HepG2 (cell line): ENCODE measurements around the gene PROKR1. TPM values are rescaled to one million over a fixed set of nuclear protein-coding genes. Genes with fewer than 3 reads are reported as not detected.

Source experiments
- ZNF407 ChIP-seq: sonication (generic); formaldehyde crosslinking; IDR thresholded peaks from one replicate; pipeline ENCODE4 v1.5.1; 2020; ENCODE audit warnings: mild to moderate bottlenecking, missing genetic modification reagents; ENCODE audit errors: not compliant biosample characterization
- ZNF777 ChIP-seq: sonication (generic); formaldehyde crosslinking; IDR thresholded peaks from 2 replicates; pipeline ENCODE4 v1.4.0; 2020; ENCODE audit warnings: missing genetic modification reagents
- polyA plus RNA-seq, 8 experiments: library from polyadenylated mRNA; depleted of rRNA in 3 of 8; stranded (reverse) in 7 of 8; unstranded in 1 of 8; fragments of >200 nt; fragmentation: Illumina TruSeq in 4 of 8; extraction: Trizol in 4 of 8; gene quantifications; 2 replicates each; pipeline versions ENCODE4 v1.2.1 to v1.2.3, GENCODE V29; 2011 to 2016; ENCODE audit warnings: low read depth in 4 of 8, missing spikeins in 1 of 8, mixed read lengths in 1 of 8; ENCODE audit not compliant: insufficient read depth in 1 of 8
- total RNA-seq, 5 experiments: library from RNA; depleted of rRNA; stranded (reverse); fragments of >200 nt; fragmentation: Illumina TruSeq; extraction: Trizol; gene quantifications; 2 replicates each; pipeline ENCODE4 v1.2.3, GENCODE V29; 2016; ENCODE audit warnings: low read depth in 1 of 5
- TF ChIP-seq, protein P1 (sequence below), 2 experiments: sonication (generic) in 1 of 2; formaldehyde crosslinking in 1 of 2; IDR thresholded peaks; 2 replicates each; pipeline versions ENCODE4 v1.6.1 to v1.9.0; 2014 to 2022; ENCODE audit warnings: antibody characterized with exemption in 1 of 2, borderline replicate concordance in 1 of 2, inconsistent platforms in 1 of 2, low read depth in 1 of 2, missing genetic modification reagents in 1 of 2
- TF ChIP-seq, protein P2 (sequence below): IDR thresholded peaks from 2 replicates; pipeline ENCODE4 v1.6.1; 2012; ENCODE audit warnings: inconsistent platforms

PROKR1 gene
- total and polyA plus RNA-seq, 2 of the 13 experiments (the other 11 are each of a cell fraction or from before 2014, with no cell fraction given), result not detected

DNA sequence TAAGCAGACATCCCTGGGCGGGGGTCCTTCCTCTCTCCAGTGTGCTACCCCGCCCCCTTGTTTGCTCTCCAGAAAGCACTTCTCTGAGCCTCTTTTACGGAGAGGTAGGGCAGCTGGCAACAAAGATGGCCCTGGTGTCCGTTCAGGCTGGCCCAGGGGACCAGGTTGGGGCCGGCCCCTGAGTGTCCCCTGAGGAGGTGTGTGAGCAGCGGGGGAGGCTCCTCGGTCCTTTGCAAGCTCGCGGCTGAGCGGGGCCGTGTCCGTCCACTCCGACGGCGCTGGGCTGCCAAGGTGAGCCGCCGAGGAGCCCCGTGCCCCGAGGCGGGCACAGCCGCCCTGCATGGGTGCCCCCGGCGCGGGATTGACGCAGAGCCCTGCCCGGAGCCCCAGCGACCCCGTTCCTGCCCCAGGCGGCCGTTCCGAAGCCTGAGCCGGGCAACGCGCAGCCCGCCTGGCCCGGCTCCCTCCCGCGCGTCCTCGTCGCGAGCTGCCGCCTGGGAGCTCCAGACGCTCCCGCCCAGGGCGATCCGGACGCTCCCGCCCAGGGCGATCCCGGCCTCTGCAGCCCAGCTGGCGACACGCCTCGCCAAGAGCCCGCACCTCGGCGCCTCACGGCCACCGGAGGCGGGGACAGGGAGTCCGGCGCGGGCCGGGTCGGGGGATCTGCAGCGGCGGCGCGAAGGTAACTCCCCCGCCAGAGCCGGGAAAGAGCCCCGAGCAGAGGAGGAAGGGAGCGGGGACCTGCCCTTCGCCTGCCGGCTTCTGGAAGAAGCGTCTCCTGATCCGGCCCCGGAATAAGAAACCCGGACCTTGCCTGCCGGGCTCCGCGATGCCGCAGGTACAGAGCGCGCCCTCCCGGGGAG lies at the start of gene PROKR1 (continued):
- TF ChIP-seq, protein P1, sequence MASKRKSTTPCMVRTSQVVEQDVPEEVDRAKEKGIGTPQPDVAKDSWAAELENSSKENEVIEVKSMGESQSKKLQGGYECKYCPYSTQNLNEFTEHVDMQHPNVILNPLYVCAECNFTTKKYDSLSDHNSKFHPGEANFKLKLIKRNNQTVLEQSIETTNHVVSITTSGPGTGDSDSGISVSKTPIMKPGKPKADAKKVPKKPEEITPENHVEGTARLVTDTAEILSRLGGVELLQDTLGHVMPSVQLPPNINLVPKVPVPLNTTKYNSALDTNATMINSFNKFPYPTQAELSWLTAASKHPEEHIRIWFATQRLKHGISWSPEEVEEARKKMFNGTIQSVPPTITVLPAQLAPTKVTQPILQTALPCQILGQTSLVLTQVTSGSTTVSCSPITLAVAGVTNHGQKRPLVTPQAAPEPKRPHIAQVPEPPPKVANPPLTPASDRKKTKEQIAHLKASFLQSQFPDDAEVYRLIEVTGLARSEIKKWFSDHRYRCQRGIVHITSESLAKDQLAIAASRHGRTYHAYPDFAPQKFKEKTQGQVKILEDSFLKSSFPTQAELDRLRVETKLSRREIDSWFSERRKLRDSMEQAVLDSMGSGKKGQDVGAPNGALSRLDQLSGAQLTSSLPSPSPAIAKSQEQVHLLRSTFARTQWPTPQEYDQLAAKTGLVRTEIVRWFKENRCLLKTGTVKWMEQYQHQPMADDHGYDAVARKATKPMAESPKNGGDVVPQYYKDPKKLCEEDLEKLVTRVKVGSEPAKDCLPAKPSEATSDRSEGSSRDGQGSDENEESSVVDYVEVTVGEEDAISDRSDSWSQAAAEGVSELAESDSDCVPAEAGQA (IDR thresholded peaks at IDR 0.05; ENCODE audit: low read depth), result no peak
- TF ChIP-seq, protein P1 (CRISPR knock-in tag; IDR thresholded peaks at IDR 0.05; ENCODE audit: borderline replicate concordance), result 0 out of 2 replicates have a peak, but pooled peaks have one; percentile 45
- TF ChIP-seq ZNF777 (CRISPR knock-in tag) (peak; percentile 56), ZNF407 (CRISPR knock-in tag) (peak; percentile 37)
- TF ChIP-seq, protein P2, sequence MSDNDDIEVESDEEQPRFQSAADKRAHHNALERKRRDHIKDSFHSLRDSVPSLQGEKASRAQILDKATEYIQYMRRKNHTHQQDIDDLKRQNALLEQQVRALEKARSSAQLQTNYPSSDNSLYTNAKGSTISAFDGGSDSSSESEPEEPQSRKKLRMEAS, result peak; percentile 67
